Measurements from ENCODE around the gene ZCCHC7.
"Not testable (repeated sequence)": the region's sequence is repeated elsewhere in the genome, so short reads cannot be mapped to it uniquely, and the experiment has no call there.

ZCCHC7 gene

DNA sequence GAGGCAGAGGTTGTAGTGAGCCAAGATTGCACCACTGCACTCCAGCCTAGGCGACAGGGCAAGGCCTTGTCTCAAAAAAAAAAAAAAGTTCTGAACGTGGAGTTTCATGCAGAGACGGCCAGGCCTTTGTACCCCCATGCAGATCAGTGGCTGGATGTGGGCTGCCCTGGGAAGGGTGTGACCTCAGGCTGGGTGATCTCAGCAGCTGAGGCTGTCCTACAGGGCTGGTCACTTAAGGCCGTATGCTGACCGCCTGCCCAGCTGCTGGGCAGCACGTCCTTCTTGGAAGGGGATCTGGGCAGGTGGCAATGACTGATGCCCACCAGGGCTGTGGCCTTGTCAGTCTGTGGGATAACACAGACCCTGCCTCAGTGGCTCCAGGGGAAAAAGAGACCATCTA, 264.9 kb downstream of the ZCCHC7 start:
- H3K4me3 ChIP-seq (replicated peaks; ENCODE audit: low read depth, low read length) = no peak overlapping the region
- TF ChIP-seq, protein P1, sequence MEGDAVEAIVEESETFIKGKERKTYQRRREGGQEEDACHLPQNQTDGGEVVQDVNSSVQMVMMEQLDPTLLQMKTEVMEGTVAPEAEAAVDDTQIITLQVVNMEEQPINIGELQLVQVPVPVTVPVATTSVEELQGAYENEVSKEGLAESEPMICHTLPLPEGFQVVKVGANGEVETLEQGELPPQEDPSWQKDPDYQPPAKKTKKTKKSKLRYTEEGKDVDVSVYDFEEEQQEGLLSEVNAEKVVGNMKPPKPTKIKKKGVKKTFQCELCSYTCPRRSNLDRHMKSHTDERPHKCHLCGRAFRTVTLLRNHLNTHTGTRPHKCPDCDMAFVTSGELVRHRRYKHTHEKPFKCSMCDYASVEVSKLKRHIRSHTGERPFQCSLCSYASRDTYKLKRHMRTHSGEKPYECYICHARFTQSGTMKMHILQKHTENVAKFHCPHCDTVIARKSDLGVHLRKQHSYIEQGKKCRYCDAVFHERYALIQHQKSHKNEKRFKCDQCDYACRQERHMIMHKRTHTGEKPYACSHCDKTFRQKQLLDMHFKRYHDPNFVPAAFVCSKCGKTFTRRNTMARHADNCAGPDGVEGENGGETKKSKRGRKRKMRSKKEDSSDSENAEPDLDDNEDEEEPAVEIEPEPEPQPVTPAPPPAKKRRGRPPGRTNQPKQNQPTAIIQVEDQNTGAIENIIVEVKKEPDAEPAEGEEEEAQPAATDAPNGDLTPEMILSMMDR (IDR thresholded peaks at IDR 0.05; ENCODE audit: low read depth, low read length, missing control alignments) = no peak
- no peak for DNase-seq (ENCODE audit: extremely low read depth, low read depth)

DNA sequence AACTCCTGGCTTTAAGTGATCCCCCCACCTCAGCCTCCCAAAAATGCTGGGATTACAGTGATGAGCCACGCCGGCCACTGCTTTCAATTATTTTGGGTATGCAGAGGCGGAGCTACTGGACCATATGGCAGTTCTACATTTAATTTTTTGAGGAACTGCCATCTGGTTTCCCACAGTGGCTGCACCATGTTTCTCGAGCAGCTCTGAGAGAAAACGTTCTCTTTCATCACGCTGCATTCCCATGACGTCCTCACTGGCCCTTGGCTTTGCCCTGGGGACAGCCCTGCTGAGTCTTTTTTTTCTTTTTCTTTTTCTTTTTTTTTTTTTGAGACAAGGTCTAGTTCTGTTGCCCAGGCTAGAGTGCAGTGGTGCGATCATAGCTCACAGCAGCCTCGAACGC, 266.6 kb downstream of the ZCCHC7 start:
- TF ChIP-seq, protein P1 (IDR thresholded peaks at IDR 0.05; ENCODE audit: low read depth, low read length, missing control alignments) = no peak
- no peak overlapping the region for H3K4me3 ChIP-seq (replicated peaks; ENCODE audit: low read depth, low read length)
- DNase-seq (ENCODE audit: extremely low read depth, low read depth) = peak; percentile 15

DNA sequence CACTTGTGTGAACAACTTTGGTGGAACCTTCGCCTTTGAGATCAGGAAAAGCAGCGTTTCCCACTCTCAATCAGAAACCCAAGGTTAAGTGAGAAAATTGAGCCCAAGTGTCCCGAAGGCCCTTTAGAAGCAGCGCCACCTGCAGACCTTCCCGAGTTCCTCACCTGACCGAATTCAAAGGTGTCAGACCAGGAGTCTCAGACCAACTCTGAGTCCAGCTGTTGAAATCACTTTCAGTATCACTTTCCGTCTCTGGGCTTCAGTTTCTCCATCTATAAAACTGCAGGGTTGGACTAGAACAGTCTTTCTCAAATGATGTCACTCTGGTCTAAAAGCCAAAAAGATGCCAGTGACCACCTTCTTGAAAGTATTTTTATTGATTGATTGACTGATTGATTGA, 270.4 kb downstream of the ZCCHC7 start:
- TF ChIP-seq, protein P1 (IDR thresholded peaks at IDR 0.05; ENCODE audit: low read depth, low read length, missing control alignments) = peak; percentile 34
- no peak overlapping the region for H3K4me3 ChIP-seq (replicated peaks; ENCODE audit: low read depth, low read length)
- DNase-seq (ENCODE audit: extremely low read depth, low read depth) = no peak

DNA sequence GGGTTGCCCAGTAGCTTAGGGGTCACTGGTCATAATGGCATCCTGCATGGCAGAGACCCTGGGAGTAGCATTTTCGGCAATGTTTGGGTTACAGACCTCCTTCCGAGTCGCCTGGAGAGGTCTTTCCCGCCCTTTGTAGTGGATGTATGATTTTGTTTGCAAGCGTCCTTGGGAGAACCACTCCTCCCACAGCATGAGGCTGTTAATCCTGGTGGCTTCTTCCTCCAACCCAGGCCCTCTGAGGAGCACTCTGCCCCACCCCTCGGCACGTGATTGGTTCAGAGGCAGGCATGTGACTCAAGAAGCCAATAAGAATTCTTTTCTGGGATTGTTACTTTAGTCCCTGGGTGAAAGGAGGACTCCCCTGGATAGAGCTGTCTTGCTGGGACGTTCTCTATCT, 271.9 kb downstream of the ZCCHC7 start:
- TF ChIP-seq, protein P1 (IDR thresholded peaks at IDR 0.05; ENCODE audit: low read depth, low read length, missing control alignments) = no peak
- DNase-seq (ENCODE audit: extremely low read depth, low read depth) = no peak
- no peak overlapping the region for H3K4me3 ChIP-seq (replicated peaks; ENCODE audit: low read depth, low read length)

DNA sequence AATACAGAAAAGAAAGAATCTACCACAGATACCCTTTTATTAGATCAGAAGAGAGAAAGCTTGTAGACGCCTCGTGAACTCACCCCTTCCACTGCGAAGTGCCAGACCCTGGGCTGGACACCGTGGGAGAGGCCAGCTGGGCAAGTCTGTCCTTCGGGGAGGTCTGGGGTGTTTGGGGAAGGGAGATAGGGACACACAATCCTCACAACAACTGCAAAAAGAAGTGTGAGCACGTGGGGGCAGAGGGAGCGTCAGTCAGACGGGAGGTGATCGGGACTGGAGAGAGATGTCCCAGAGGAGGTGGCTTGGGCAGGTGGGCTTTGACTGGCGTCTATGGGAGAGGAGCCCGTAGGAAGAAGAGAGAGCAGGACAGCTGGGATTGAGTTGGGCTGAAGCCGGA, 274.9 kb downstream of the ZCCHC7 start:
- DNase-seq (ENCODE audit: extremely low read depth, low read depth) = no peak
- TF ChIP-seq, protein P1 (IDR thresholded peaks at IDR 0.05; ENCODE audit: low read depth, low read length, missing control alignments) = no peak
- H3K4me3 ChIP-seq (replicated peaks; ENCODE audit: low read depth, low read length) = no peak overlapping the region

DNA sequence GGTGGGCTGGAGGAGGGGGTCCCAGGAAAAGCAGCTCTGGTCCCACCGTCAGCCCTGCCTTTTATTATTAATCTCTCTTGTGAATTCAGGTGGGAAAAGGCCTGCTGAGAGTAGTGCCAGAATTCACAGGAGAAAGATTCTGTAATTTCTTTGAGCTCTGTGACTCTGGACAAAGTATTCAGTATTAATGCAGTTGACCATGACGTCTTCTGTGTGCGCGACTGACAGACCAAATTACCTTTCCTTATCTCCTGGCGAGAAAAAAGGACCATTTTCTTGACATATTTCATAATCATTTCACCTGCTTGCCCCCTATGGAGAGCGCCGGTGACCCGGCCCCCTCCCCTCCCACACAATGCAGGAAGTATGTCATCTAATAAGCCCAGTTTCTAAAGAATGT, 275.3 kb downstream of the ZCCHC7 start:
- H3K4me3 ChIP-seq (replicated peaks; ENCODE audit: low read depth, low read length) = no peak overlapping the region
- TF ChIP-seq, protein P1 (IDR thresholded peaks at IDR 0.05; ENCODE audit: low read depth, low read length, missing control alignments) = no peak
- DNase-seq (ENCODE audit: extremely low read depth, low read depth) = no peak

DNA sequence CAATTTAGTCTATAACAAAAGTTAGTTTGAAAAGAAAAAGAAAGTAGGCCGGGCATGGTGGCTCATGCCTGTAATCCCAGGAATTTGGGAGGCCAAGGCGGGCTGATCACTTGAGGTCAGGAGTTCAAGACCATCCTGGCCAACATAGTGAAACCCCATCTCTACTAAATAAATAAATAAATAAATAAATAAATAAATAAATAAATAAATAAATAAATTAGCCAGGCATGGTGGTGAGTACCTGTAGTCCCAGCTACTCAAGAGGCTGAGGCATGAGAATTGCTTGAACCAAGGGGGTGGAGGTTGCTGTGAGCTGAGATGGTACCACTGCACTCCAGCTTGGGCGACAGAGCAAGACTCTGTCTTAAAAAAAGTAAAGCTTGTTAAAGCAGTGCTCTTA, 277.6 kb downstream of the ZCCHC7 start:
- DNase-seq (ENCODE audit: extremely low read depth, low read depth) = not testable (repeated sequence)

More for the DNA sequence above, 277.6 kb downstream of the ZCCHC7 start:
- H3K4me3 ChIP-seq (replicated peaks; ENCODE audit: low read depth, low read length) = not testable (repeated sequence)
